GM12878 (cell line): ENCODE data around the gene ZDHHC18. TPM values are rescaled to one million over a fixed set of nuclear protein-coding genes. Genes with fewer than 3 reads are reported as not detected.
A peak's percentile ranks its signal among the peaks of the same experiment; 100 is the strongest.

Experiments used
- BACH1 ChIP-seq: fragments of 450-650 bp; IDR thresholded peaks from 2 replicates; pipeline ENCODE4 v1.6.1; 2017; ENCODE audit warnings: mild to moderate bottlenecking, borderline replicate concordance
- CREM ChIP-seq: IDR thresholded peaks from 2 replicates; pipeline ENCODE4 v1.6.1; 2014; ENCODE audit warnings: antibody characterized with exemption, low read depth
- E2F4 ChIP-seq: IDR thresholded peaks from 2 replicates; pipeline ENCODE4 v1.6.1; 2012; ENCODE audit warnings: low read depth, low read length, improper control_type of control experiment
- GATAD2B ChIP-seq: fragments of 450-650 bp; conservative IDR thresholded peaks from 2 replicates; pipeline ENCODE4 v1.6.1; 2017; ENCODE audit warnings: low read depth, mild to moderate bottlenecking, moderate library complexity
- HDAC6 ChIP-seq: fragments of 200-600 bp; sonication (generic); IDR thresholded peaks from one replicate; pipeline ENCODE4 v1.8.0; 2017; ENCODE audit warnings: antibody characterized with exemption; ENCODE audit not compliant: unreplicated experiment
- NFYA ChIP-seq: IDR thresholded peaks from 2 replicates; pipeline ENCODE4 v1.6.1; 2011; ENCODE audit warnings: low read depth, mild to moderate bottlenecking, low read length, improper control_type of control experiment, borderline replicate concordance
- NFYB ChIP-seq: IDR thresholded peaks from 2 replicates; pipeline ENCODE4 v1.6.1; 2011; ENCODE audit warnings: low read depth, mild to moderate bottlenecking, low read length, improper control_type of control experiment, moderate library complexity; ENCODE audit not compliant: insufficient read depth
- RAD51 ChIP-seq: fragments of 450-650 bp; IDR thresholded peaks from 2 replicates; pipeline ENCODE4 v1.6.1; 2016; ENCODE audit warnings: moderate library complexity, mild to moderate bottlenecking, inconsistent platforms
- RB1 ChIP-seq: fragments of 450-650 bp; formaldehyde crosslinking; IDR thresholded peaks from 2 replicates; pipeline ENCODE4 v1.6.1; 2017; ENCODE audit warnings: mild to moderate bottlenecking, borderline replicate concordance
- RELB ChIP-seq: fragments of 450-650 bp; IDR thresholded peaks from 2 replicates; pipeline ENCODE4 v1.6.1; 2017; ENCODE audit warnings: low read depth, mild to moderate bottlenecking, moderate library complexity
- RFX5 ChIP-seq: IDR thresholded peaks from 2 replicates; pipeline ENCODE4 v1.6.1; 2011; ENCODE audit warnings: low read depth, low read length, improper control_type of control experiment
- SKIL ChIP-seq: fragments of 450-650 bp; IDR thresholded peaks from 2 replicates; pipeline ENCODE4 v1.6.1; 2017; ENCODE audit warnings: mild to moderate bottlenecking, low read depth, inconsistent platforms; ENCODE audit not compliant: poor library complexity, severe bottlenecking
- SREBF2 ChIP-seq: IDR thresholded peaks from 2 replicates; pipeline ENCODE4 v1.6.1; 2012; ENCODE audit warnings: mild to moderate bottlenecking, low read length
- SUPT20H ChIP-seq: IDR thresholded peaks from 2 replicates; pipeline ENCODE4 v1.6.1; 2011; ENCODE audit warnings: low read depth, mild to moderate bottlenecking, low read length, moderate library complexity, borderline replicate concordance; ENCODE audit not compliant: control insufficient read depth
- SUZ12 ChIP-seq: fragments of 200-600 bp; sonication (generic); IDR thresholded peaks from one replicate; pipeline ENCODE4 v1.6.1; 2018; ENCODE audit warnings: antibody characterized with exemption, mild to moderate bottlenecking; ENCODE audit not compliant: unreplicated experiment
- TCF7 ChIP-seq: IDR thresholded peaks from 2 replicates; pipeline ENCODE4 v1.6.1; 2014; ENCODE audit warnings: antibody characterized with exemption, borderline replicate concordance
- USF1 ChIP-seq: IDR thresholded peaks from 2 replicates; pipeline ENCODE4 v1.6.1; 2011; ENCODE audit warnings: borderline replicate concordance, low read depth, mild to moderate bottlenecking, moderate library complexity, mixed read lengths, low read length; ENCODE audit not compliant: insufficient read depth; ENCODE audit errors: extremely low read length
- YBX1 ChIP-seq: fragments of 450-650 bp; IDR thresholded peaks from 2 replicates; pipeline ENCODE4 v1.6.1; 2016; ENCODE audit warnings: antibody characterized with exemption
- ZBTB40 ChIP-seq: fragments of 450-650 bp; IDR thresholded peaks from 2 replicates; pipeline ENCODE4 v1.6.1; 2016; ENCODE audit warnings: mild to moderate bottlenecking, moderate library complexity, borderline replicate concordance
- polyA plus RNA-seq, 11 experiments: library from polyadenylated mRNA; depleted of rRNA in 4 of 11; unstranded in 6 of 11; stranded (reverse) in 5 of 11; fragments of >200 nt; fragmentation: Nextera tagmentation in 4 of 11; fragmentation: Illumina TruSeq in 1 of 11; extraction: Ambion mirVana in 4 of 11; extraction: Trizol in 1 of 11; gene quantifications; 1 replicate in 1 of 11; 2 replicates in 10 of 11; pipeline versions ENCODE4 v1.2.1 to v1.2.3, GENCODE V29; 2011 to 2016; ENCODE audit warnings: inconsistent platforms in 2 of 11, missing spikeins in 2 of 11, low read depth in 1 of 11
- total RNA-seq, 4 experiments: library from RNA; depleted of rRNA in 3 of 4; stranded (reverse); fragments of >200 nt in 3 of 4; fragmentation: Illumina TruSeq in 1 of 4; extraction: Trizol in 1 of 4; gene quantifications; 2 replicates each; pipeline versions ENCODE4 v1.2.1 to v1.2.3, GENCODE V29; 2013 to 2021

Gene ZDHHC18
- total and polyA plus RNA-seq, 10 of the 15 experiments (the other 5 are each of a cell fraction or from before 2014, with no cell fraction given), result 0.40 to 81.2 (median 21.3) TPM

GRCh38 chr1:26864610-26865480 is 38.4 kb downstream of the ZDHHC18 start (continued):
- TF ChIP-seq RELB, result peak; percentile 35; the same call in 1 of the 2 replicates
- no peak for TF ChIP-seq SREBF2
- peak; percentile 62 for TF ChIP-seq BACH1
- TF ChIP-seq TCF7, result no peak
- TF ChIP-seq RAD51, result no peak
- TF ChIP-seq E2F4, result peak; percentile 87
- TF ChIP-seq USF1, result no peak
- peak; percentile 98 for TF ChIP-seq RB1
- peak; percentile 38 for TF ChIP-seq CREM
- no peak for TF ChIP-seq SUZ12
- peak; percentile 43; the same call in 1 of the 2 replicates for TF ChIP-seq GATAD2B
- TF ChIP-seq RFX5, result peak; percentile 74
- no peak for TF ChIP-seq HDAC6
- no peak for TF ChIP-seq SUPT20H
- 0 out of 2 replicates have a peak, but pooled peaks have one; percentile 33 for TF ChIP-seq NFYA
- peak; percentile 96 for TF ChIP-seq NFYB
- TF ChIP-seq YBX1, result no peak
- TF ChIP-seq ZBTB40, result peak; percentile 72; the same call in 1 of the 2 replicates
- TF ChIP-seq SKIL, result no peak
